Measurements from ENCODE around the gene KASH5.

KASH5 gene

DNA sequence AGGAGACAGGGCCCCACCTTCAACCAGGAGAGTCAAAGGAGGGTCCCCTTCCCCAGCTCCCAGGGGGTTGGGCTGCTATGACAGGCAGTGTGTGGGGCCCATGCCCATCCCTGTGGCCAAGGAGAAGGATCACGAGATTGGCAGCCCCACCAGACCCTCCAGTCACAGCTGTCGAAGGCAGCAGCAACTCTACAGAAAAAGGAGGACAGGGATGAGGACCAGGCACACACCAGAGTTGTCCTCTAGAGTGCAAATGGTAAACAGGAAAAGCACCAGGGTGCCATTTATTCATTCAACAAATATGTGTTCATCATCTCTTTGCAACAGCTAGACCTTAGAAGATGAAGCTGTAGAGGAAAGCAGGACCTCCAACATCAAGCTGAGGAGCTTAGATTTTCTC is 31.1 kb downstream of the KASH5 start:
- Histone ChIP-seq H2AFZ (ENCODE audit: insufficient read depth, low read length, poor library complexity) (no peak overlapping the region), H3K9ac (ENCODE audit: low read length) (no peak overlapping the region), H3K9me3 (ENCODE audit: insufficient read depth, low read depth, low read length) (peaks cover 4% of the 10 kb centered on the region), H3K27me3 (ENCODE audit: insufficient read depth, low read length) (peaks cover 37% of the 10 kb centered on the region), H3K4me3 (ENCODE audit: low read depth, low read length) (no peak overlapping the region), H3K27ac (ENCODE audit: low read depth, low read length) (no peak overlapping the region), H2BK12ac (ENCODE audit: low read length) (no peak overlapping the region), H3K79me1 (ENCODE audit: low read length) (no peaks in the 10 kb centered on the region), H2AK5ac (ENCODE audit: low read length) (no peak overlapping the region), H3K4ac (ENCODE audit: low read depth, low read length) (no peak overlapping the region), H3K4me2 (ENCODE audit: low read length) (no peak overlapping the region), H4K12ac (ENCODE audit: low read depth, low read length) (no peak overlapping the region), H3K23ac (ENCODE audit: low read length) (no peak overlapping the region), H3K14ac (ENCODE audit: low read length) (no peak overlapping the region), H4K8ac (ENCODE audit: low read depth, low read length) (no peak overlapping the region), H3K79me2 (ENCODE audit: control insufficient read depth, insufficient read depth, low read length, poor library complexity) (no peaks in the 10 kb centered on the region), H2BK120ac (ENCODE audit: insufficient read depth, low read length, poor library complexity) (no peak overlapping the region), H4K91ac (ENCODE audit: low read depth, low read length) (no peak overlapping the region), H2BK5ac (ENCODE audit: low read depth, low read length, poor library complexity) (no peak overlapping the region), H3K4me1 (ENCODE audit: control insufficient read depth in 1 of 2, insufficient read depth in 2 of 2, low read length in 2 of 2) (peaks cover 0 to 3% of the 10 kb centered on the region in 2 experiments), H3K36me3 (ENCODE audit: control insufficient read depth in 1 of 2, insufficient read depth in 2 of 2, low read length in 2 of 2) (no peaks in the 10 kb centered on the region), H3K18ac (ENCODE audit: low read length) (no peak overlapping the region)
- WGBS (ENCODE audit: extremely low coverage, insufficient coverage, insufficient read length), result no CpG with 5 or more reads among the region's 2 CpGs
- DNase-seq, result no peak

DNA sequence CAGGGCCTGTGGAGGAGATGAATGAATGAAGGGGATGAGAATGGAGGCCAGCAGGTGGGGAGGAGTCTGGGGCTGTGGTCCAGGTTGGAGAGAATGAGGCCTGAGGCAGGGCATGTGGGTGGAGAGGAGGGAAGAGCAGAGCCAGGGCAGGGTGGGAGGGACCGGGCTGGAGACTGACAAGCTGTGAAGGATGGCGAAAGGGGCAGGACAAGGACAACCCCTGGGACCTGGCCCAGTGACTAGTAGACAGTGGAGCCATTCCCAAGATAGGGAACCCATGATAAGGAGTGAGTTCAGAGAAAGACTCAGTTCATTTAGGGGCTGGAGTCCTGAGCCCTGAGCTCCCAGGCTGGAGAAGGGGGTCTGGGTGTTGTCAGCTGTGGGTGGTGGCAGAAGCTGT is 32.2 kb downstream of the KASH5 start:
- H3K9ac ChIP-seq (ENCODE audit: low read length), result no peak overlapping the region
- H3K23ac ChIP-seq (ENCODE audit: low read length), result no peak overlapping the region
- no peak overlapping the region for H4K8ac ChIP-seq (ENCODE audit: low read depth, low read length)
- no peaks in the 10 kb centered on the region for H3K79me1 ChIP-seq (ENCODE audit: low read length)
- no peak overlapping the region for H2BK12ac ChIP-seq (ENCODE audit: low read length)
- H3K4me3 ChIP-seq (ENCODE audit: low read depth, low read length), result no peak overlapping the region
- H4K12ac ChIP-seq (ENCODE audit: low read depth, low read length), result no peak overlapping the region
- H2BK5ac ChIP-seq (ENCODE audit: low read depth, low read length, poor library complexity), result no peak overlapping the region
- no CpG with 5 or more reads among the region's 2 CpGs for WGBS (ENCODE audit: extremely low coverage, insufficient coverage, insufficient read length)
- no peak overlapping the region for H3K4ac ChIP-seq (ENCODE audit: low read depth, low read length)
- H3K4me1 ChIP-seq (ENCODE audit: control insufficient read depth in 1 of 2, insufficient read depth in 2 of 2, low read length in 2 of 2), result peaks cover 0 to 3% of the 10 kb centered on the region in 2 experiments
- DNase-seq, result no peak
- peaks cover 4% of the 10 kb centered on the region for H3K9me3 ChIP-seq (ENCODE audit: insufficient read depth, low read depth, low read length)
- H3K27me3 ChIP-seq (ENCODE audit: insufficient read depth, low read length), result peaks cover 45% of the 10 kb centered on the region
- H3K18ac ChIP-seq (ENCODE audit: low read length), result no peak overlapping the region
- no peak overlapping the region for H2AFZ ChIP-seq (ENCODE audit: insufficient read depth, low read length, poor library complexity)
- no peaks in the 10 kb centered on the region for H3K79me2 ChIP-seq (ENCODE audit: control insufficient read depth, insufficient read depth, low read length, poor library complexity)
- no peak overlapping the region for H2AK5ac ChIP-seq (ENCODE audit: low read length)
- no peak overlapping the region for H3K4me2 ChIP-seq (ENCODE audit: low read length)
- no peak overlapping the region for H2BK120ac ChIP-seq (ENCODE audit: insufficient read depth, low read length, poor library complexity)
- no peak overlapping the region for H3K27ac ChIP-seq (ENCODE audit: low read depth, low read length)
- no peak overlapping the region for H3K14ac ChIP-seq (ENCODE audit: low read length)
- no peak overlapping the region for H4K91ac ChIP-seq (ENCODE audit: low read depth, low read length)
- no peaks in the 10 kb centered on the region for H3K36me3 ChIP-seq (ENCODE audit: control insufficient read depth in 1 of 2, insufficient read depth in 2 of 2, low read length in 2 of 2)

DNA sequence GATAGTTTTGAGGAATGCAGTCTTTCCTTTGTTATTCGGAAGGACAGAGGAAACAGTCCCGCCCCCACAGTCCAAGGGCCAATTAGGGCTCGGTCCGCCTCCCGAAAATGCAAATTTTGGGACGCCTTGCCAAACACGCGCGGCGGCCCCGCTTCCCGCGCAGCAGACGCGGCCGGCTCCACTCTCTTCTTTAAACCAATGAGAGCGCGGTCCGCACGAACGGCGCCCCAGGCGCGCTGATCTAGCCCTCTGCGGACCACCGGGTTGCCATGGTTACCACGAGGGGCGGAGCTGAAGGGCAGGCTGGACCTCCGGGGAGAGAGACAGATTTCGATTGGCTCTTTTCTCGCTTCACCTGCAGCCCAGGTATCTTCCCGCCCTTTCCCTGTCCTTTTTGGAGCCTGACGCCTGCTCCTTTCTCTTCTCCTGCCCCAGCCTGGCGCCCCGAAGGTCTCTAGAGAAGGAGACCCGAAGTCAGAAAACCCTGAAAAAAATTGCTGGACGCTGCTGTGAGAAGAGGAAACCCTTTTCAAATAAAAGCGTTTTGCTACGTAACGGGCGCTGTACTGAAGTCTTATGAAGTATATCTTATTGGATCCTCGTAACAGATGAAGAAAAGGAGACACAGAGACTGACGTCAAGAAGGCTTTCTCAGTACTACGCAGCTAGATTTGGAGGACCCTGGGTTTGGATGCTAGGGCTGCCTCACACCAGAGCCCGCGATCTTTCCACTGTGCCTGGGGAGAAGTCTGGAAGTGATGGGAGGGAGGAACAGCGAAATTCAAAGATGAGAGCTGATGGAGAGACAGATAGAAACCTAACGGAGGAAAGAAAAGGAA is 33.2 kb downstream of the KASH5 start:
- no peak overlapping the region for H2BK5ac ChIP-seq (ENCODE audit: low read depth, low read length, poor library complexity)
- H3K23ac ChIP-seq (ENCODE audit: low read length), result no peak overlapping the region
- no CpG with 5 or more reads among the region's 48 CpGs for WGBS (ENCODE audit: extremely low coverage, insufficient coverage, insufficient read length)
- H3K27ac ChIP-seq (ENCODE audit: low read depth, low read length), result no peak overlapping the region
- no peak overlapping the region for H4K12ac ChIP-seq (ENCODE audit: low read depth, low read length)
- no peak overlapping the region for H4K8ac ChIP-seq (ENCODE audit: low read depth, low read length)
- peak; percentile 15 to 73 for DNase-seq
- peaks cover 0 to 3% of the 10 kb centered on the region in 2 experiments for H3K4me1 ChIP-seq (ENCODE audit: control insufficient read depth in 1 of 2, insufficient read depth in 2 of 2, low read length in 2 of 2)
- no peak overlapping the region for H2BK12ac ChIP-seq (ENCODE audit: low read length)
- H3K79me1 ChIP-seq (ENCODE audit: low read length), result no peaks in the 10 kb centered on the region
- H3K9ac ChIP-seq (ENCODE audit: low read length), result no peak overlapping the region
- no peak overlapping the region for H3K14ac ChIP-seq (ENCODE audit: low read length)
- no peaks in the 10 kb centered on the region for H3K36me3 ChIP-seq (ENCODE audit: control insufficient read depth in 1 of 2, insufficient read depth in 2 of 2, low read length in 2 of 2)
- no peak overlapping the region for H3K18ac ChIP-seq (ENCODE audit: low read length)
- H3K9me3 ChIP-seq (ENCODE audit: insufficient read depth, low read depth, low read length), result peaks cover 4% of the 10 kb centered on the region
- no peak overlapping the region for H3K4ac ChIP-seq (ENCODE audit: low read depth, low read length)
- peak overlapping the region; percentile 5 for H3K4me3 ChIP-seq (ENCODE audit: low read depth, low read length)
- H3K4me2 ChIP-seq (ENCODE audit: low read length), result peak overlapping the region; percentile 10
- H2AFZ ChIP-seq (ENCODE audit: insufficient read depth, low read length, poor library complexity), result no peak overlapping the region
- peaks cover 56% of the 10 kb centered on the region for H3K27me3 ChIP-seq (ENCODE audit: insufficient read depth, low read length)
- no peak overlapping the region for H2BK120ac ChIP-seq (ENCODE audit: insufficient read depth, low read length, poor library complexity)
- no peaks in the 10 kb centered on the region for H3K79me2 ChIP-seq (ENCODE audit: control insufficient read depth, insufficient read depth, low read length, poor library complexity)
- no peak overlapping the region for H4K91ac ChIP-seq (ENCODE audit: low read depth, low read length)
- no peak overlapping the region for H2AK5ac ChIP-seq (ENCODE audit: low read length)

DNA sequence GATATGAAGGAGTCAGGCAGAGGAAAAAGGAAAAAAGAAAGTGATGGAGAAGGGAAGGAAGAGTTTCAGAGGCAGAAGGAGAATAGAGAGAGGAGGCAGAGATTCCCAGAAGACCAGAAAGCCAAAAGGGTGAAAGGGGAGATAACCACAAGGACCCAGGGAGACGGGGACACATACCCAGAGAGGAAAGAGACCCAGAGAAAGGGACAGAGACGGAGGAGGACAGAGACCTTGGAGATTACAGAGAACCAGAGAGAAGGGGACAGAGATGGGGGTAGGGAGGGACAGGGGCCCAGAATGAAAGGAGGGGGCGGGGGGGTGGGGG is 33.8 kb downstream of the KASH5 start:
- Histone ChIP-seq H3K27me3 (ENCODE audit: insufficient read depth, low read length) (peaks cover 61% of the 10 kb centered on the region), H4K12ac (ENCODE audit: low read depth, low read length) (no peak overlapping the region)

More for the DNA sequence above, 33.8 kb downstream of the KASH5 start:
- no CpG with 5 or more reads among the region's 3 CpGs for WGBS (ENCODE audit: extremely low coverage, insufficient coverage, insufficient read length)
- no peak overlapping the region for H3K27ac ChIP-seq (ENCODE audit: low read depth, low read length)
- no peak overlapping the region for H3K9ac ChIP-seq (ENCODE audit: low read length)
- H2BK12ac ChIP-seq (ENCODE audit: low read length), result no peak overlapping the region
- H3K4ac ChIP-seq (ENCODE audit: low read depth, low read length), result no peak overlapping the region
- H3K14ac ChIP-seq (ENCODE audit: low read length), result no peak overlapping the region
- no peak for DNase-seq
- H3K18ac ChIP-seq (ENCODE audit: low read length), result no peak overlapping the region
- H3K9me3 ChIP-seq (ENCODE audit: insufficient read depth, low read depth, low read length), result peaks cover 4% of the 10 kb centered on the region
- no peak overlapping the region for H3K4me2 ChIP-seq (ENCODE audit: low read length)
- H3K4me1 ChIP-seq (ENCODE audit: control insufficient read depth in 1 of 2, insufficient read depth in 2 of 2, low read length in 2 of 2), result peaks cover 0 to 3% of the 10 kb centered on the region in 2 experiments
- no peaks in the 10 kb centered on the region for H3K79me2 ChIP-seq (ENCODE audit: control insufficient read depth, insufficient read depth, low read length, poor library complexity)
- no peak overlapping the region for H3K4me3 ChIP-seq (ENCODE audit: low read depth, low read length)
- H2BK5ac ChIP-seq (ENCODE audit: low read depth, low read length, poor library complexity), result no peak overlapping the region
- no peak overlapping the region for H2AK5ac ChIP-seq (ENCODE audit: low read length)
- H4K8ac ChIP-seq (ENCODE audit: low read depth, low read length), result no peak overlapping the region
- H2BK120ac ChIP-seq (ENCODE audit: insufficient read depth, low read length, poor library complexity), result no peak overlapping the region
- no peak overlapping the region for H3K23ac ChIP-seq (ENCODE audit: low read length)
- H2AFZ ChIP-seq (ENCODE audit: insufficient read depth, low read length, poor library complexity), result no peak overlapping the region
- no peaks in the 10 kb centered on the region for H3K79me1 ChIP-seq (ENCODE audit: low read length)
- H4K91ac ChIP-seq (ENCODE audit: low read depth, low read length), result no peak overlapping the region
- no peaks in the 10 kb centered on the region for H3K36me3 ChIP-seq (ENCODE audit: control insufficient read depth in 1 of 2, insufficient read depth in 2 of 2, low read length in 2 of 2)

All from trophoblast cell (in vitro differentiated cells and primary cell).